ENCODE measurements around the gene ETF1.

ETF1 gene

GRCh38 chr5:138563340-138564118 is 20.5 kb upstream of the ETF1 start:
- in situ Hi-C loops (cut with MboI; ENCODE audit: low sequenced_read_pairs), result no loop called here

- in situ Hi-C loops (cut with MboI; ENCODE audit: low sequenced_read_pairs), result no loop called here
Measured at GRCh38 chr5:138560971-138561370, 17.9 kb upstream of the ETF1 start.

- in situ Hi-C loops (cut with MboI; ENCODE audit: low sequenced_read_pairs), result no loop called here
Measured at GRCh38 chr5:138559937-138560336, 16.9 kb upstream of the ETF1 start.

GRCh38 chr5:138557677-138558076 is 14.6 kb upstream of the ETF1 start:
- in situ Hi-C loops (cut with MboI; ENCODE audit: low sequenced_read_pairs), result no loop called here

- in situ Hi-C loops (cut with MboI; ENCODE audit: low sequenced_read_pairs), result no loop called here
Measured at GRCh38 chr5:138554143-138554542, 11.1 kb upstream of the ETF1 start.

- in situ Hi-C loops (cut with MboI; ENCODE audit: low sequenced_read_pairs), result no loop called here
Measured at GRCh38 chr5:138553437-138554095, 10.5 kb upstream of the ETF1 start.

GRCh38 chr5:138552657-138553056 is 9.6 kb upstream of the ETF1 start:
- in situ Hi-C loops (cut with MboI; ENCODE audit: low sequenced_read_pairs), result no loop called here

- in situ Hi-C loops (cut with MboI; ENCODE audit: low sequenced_read_pairs), result no loop called here
Measured at GRCh38 chr5:138549414-138549813, 6.4 kb upstream of the ETF1 start.

GRCh38 chr5:138545919-138546562 is 3.0 kb upstream of the ETF1 start:
- in situ Hi-C loops (cut with MboI; ENCODE audit: low sequenced_read_pairs), result no loop called here

GRCh38 chr5:138544181-138545134 is 1.4 kb upstream of the ETF1 start:
- in situ Hi-C loops (cut with MboI; ENCODE audit: low sequenced_read_pairs), result no loop called here

GRCh38 chr5:138543730-138544104 is 681 bp upstream of the ETF1 start:
- in situ Hi-C loops (cut with MboI; ENCODE audit: low sequenced_read_pairs), result no loop called here

GRCh38 chr5:138542180-138542955 is 668 bp downstream of the ETF1 start:
- in situ Hi-C loops (cut with MboI; ENCODE audit: low sequenced_read_pairs), result no loop called here

- in situ Hi-C loops (cut with MboI; ENCODE audit: low sequenced_read_pairs), result no loop called here
Measured at GRCh38 chr5:138541511-138542179, 1.4 kb downstream of the ETF1 start.

- in situ Hi-C loops (cut with MboI; ENCODE audit: low sequenced_read_pairs), result no loop called here
Measured at GRCh38 chr5:138539791-138540190, 3.2 kb downstream of the ETF1 start.

GRCh38 chr5:138538943-138539627 is 4.0 kb downstream of the ETF1 start:
- in situ Hi-C loops (cut with MboI; ENCODE audit: low sequenced_read_pairs), result no loop called here

GRCh38 chr5:138536665-138537315 is 6.2 kb downstream of the ETF1 start:
- in situ Hi-C loops (cut with MboI; ENCODE audit: low sequenced_read_pairs), result no loop called here

- in situ Hi-C loops (cut with MboI; ENCODE audit: low sequenced_read_pairs), result no loop called here
Measured at GRCh38 chr5:138536215-138536614, 6.8 kb downstream of the ETF1 start.

Measured in hTERT RPE-1 (cell line).